ENCODE data around the gene TNFSF12. TPM values are rescaled to one million over a fixed set of nuclear protein-coding genes. Genes with fewer than 3 reads are reported as not detected.
"Not testable (repeated sequence)": the region's sequence is repeated elsewhere in the genome, so short reads cannot be mapped to it uniquely, and the experiment has no call there.

The TNFSF12 gene
- total RNA-seq, 1 donor from 2014 or later = 7.4 TPM

DNA sequence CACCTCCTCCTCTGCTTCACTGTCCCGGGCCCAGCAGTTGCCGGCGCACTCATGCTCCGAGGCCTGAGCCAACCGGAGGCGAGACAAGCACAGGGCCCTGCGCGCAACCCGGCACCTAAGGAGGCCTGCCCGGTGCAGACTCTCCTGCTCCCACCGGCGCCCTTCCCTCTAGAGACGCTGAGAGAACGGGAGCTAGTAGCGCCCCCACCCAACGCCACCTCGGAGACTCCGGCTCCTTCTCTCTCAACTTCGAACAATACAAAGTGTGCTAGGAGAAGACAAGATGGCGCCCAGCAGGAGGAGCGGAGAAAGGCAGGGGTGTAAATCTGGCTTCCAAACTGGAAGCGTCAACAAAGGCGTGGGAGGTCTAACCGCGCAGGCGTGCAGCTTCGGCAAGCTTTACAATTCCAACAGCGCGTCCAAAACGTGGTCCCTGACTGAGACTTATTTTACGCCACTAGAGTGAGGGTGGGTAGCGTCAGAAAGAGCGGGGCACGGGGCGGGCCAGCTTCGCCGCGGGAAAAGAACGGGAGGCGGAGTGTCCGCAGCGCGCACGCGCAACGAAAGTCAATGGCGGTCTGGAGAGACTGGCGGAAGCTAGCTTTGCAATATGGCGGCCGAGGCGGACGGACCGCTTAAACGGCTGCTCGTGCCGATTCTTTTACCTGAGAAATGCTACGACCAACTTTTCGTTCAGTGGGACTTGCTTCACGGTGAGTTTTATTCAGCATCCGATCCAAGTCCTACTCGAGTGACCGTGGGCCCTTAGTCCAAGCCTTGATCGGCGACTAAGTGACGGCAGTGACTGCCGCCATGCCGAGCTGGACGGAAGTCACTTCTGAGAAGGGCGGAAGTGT is 34.6 kb downstream of the TNFSF12 start, which contains the start of gene MPDU1:
MPDU1 (plus strand) TSS at position 600 of the 857 bp plus-strand sequence; CDS start at position 611, 11 bp downstream.
- peak; percentile 98 for DNase-seq (ENCODE audit: low read depth)

DNA sequence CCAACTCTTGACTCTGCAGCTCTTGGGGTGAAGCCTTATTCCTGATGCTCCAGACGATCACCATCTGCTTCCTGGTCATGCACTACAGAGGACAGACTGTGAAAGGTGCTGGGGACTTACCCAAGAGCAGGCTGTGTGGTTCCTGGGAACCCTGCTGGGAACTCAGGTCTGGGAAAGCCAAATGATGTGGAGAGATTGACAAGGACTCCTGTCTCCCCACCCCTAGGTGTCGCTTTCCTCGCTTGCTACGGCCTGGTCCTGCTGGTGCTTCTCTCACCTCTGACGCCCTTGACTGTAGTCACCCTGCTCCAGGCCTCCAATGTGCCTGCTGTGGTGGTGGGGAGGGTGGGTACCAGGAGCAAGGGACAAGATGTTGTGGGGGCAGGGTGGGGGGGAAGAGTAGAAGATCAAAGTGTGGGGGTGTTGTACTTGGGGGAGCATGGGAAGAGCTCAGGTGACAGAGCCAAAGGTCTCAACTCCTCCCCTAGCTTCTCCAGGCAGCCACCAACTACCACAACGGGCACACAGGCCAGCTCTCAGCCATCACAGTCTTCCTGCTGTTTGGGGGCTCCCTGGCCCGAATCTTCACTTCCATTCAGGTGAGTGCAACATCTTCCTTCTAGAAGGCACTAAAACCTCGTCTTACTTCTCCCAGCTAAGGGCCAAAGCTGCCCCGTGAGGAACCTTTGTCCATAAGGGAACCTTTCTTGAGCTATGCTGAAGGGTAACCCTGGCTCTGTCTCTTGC is 38.0 kb downstream of the TNFSF12 start:
- peak; percentile 80 for DNase-seq (ENCODE audit: low read depth)

DNA sequence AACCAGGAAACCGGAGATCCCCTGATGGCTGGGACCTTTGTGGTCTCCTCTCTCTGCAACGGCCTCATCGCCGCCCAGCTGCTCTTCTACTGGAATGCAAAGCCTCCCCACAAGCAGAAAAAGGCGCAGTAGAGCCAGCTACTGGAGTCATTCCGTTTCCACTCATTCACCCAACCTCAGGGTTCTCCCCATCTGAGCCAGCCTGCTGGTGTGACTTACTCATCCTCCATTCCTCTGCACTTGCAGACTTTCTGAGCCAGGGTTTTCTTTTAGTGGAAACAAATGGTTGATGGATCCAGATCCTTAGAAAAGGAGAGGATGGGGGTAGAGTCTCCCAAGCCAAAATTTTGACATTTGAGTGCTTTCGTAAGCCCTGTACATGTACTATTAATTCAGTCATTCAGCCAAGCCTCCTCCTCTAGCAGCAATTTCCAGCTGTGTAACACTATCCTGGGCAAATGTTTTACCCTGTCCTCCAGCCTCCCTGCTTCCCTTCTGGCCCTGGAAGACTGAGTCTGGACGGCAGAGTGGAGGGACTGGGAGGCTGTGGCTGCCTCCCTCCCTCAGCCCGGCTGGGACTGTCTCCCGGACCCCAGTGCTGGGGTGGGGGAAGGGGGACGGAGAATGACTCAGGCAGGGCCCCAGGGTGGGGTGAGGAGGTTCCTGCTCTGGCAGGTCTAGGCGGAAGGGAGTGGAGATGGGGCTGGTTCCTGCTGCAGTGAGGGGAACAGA is 38.7 kb downstream of the TNFSF12 start:
- DNase-seq (ENCODE audit: low read depth) = peak; percentile 98

DNA sequence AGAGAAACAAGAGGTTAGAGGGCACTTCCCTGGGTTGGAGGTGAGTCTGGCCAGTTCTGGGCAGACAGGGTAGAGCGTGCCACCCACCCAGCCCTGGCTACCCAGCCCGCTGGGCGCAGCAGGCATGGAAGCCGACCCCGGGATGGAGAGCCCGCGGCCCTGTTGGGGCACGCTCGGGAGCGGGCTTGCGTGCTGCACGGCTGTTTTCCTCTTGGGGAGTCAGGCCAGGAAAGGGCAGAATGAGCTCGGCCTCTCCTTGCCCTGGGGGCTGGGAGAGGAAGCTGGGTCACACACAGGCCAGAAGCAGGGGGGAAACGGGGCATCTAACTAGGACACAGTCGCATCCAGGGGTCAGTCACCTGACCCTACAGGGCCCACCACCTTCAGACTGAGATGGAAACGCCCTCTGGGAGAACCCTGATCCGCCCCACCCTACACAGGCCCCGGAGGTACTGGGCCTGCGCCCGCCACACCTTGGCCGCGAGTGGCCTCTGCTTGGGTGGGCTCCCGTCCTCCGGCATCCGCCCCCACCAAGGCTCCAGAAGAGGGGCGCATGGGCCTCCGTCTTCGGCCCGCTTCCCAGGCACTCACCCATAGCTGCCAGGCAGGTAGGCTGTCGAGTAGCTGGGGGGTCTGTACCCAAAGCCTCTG is 39.8 kb downstream of the TNFSF12 start:
- DNase-seq (ENCODE audit: low read depth) = no peak

DNA sequence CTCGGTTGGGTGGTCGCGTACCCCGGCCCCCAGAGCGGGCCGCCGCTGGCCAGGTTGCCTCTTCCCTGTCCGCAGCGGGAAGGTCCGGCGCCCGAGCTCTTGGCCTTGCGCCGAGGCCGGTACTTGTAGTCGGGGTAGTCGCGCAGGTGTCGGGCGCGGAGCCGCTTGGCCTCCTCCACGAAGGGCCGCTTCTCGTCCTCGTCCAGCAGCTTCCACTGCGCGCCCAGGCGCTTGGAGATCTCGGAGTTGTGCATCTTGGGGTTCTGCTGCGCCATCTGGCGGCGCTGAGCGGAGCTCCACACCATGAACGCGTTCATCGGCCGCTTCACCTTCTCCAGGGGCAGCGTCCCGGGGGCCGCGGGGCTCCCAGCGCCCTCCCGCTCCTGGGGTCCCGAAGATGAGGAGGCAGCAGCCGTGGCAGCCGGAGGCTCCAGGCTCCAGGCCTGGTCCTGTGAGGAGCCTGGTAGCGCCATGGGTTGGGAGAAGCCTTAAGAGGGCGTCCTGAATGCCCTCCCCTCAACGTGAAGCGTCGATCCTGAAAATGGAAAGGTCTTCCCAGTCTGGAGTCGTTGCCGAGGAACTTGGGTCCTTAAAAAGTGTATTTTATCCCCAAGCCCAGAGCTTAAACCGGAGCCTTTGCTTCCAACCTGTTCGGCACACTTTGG is 40.5 kb downstream of the TNFSF12 start:
- peak; percentile 89 for DNase-seq (ENCODE audit: low read depth)

DNA sequence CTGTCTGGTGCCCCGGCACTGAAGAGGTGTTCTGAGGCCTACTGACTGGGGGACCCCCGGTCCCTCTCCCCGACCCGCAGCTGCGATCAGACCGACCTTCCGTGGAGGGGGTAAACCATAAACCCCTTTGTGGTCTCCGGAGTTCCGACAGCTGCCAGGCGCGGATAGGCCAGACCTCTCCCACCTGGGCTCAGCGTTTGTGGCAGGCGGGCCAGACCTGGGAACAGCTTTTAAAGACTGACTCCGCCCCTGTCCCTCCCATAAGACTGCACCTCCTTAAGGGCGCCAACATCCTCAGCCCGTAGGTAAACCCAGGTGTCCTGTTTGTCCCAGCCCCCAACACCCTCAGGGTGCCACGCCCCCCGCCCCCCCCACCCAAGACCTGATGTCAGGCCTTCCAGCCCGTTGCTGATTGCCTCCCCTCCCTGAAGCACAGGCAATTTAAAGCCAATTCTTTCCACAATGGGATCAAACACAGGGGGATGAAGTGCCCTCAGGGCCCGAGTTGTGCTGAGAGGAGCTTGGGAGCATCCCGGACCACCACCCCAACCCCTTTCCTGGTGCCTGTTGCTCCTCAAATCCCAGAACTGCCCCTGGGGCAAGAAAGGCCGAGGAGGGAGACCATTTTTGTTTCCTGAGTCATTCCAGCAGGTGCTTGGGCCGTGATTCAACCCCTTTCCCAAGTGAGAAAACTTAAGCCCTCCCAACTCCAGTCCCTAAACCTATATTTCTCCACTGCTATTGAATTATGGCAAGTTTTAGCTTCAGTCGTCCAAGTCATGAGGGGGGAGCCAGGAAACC is 41.2 kb downstream of the TNFSF12 start, which contains the start of gene SOX15:
SOX15 (minus strand) TSS at position 204 of the 801 bp plus-strand sequence. CDS start 418 bp downstream, outside the sequence.
- peak; percentile 67 for DNase-seq (ENCODE audit: low read depth)

DNA sequence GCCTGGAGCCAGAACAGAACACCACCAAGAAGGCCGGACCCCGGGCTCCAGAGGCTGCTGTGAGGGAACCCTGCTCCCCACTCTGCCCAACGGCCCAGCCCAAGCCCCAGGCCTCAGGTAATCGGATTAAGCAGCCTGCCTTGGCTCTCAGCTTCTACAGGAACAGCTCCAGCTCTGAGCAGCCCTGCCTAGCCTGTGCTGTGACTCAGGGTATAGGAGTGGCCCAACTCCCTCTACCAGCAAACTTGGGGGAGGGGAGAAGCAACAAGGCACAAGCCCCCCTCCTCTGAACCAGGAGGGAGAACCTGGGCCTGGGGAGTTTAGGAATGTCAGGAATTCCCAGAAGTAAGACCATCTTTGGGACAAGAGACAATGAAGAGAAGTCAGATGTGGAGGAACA is 41.9 kb downstream of the TNFSF12 start:
- DNase-seq (ENCODE audit: low read depth) = peak; percentile 81

DNA sequence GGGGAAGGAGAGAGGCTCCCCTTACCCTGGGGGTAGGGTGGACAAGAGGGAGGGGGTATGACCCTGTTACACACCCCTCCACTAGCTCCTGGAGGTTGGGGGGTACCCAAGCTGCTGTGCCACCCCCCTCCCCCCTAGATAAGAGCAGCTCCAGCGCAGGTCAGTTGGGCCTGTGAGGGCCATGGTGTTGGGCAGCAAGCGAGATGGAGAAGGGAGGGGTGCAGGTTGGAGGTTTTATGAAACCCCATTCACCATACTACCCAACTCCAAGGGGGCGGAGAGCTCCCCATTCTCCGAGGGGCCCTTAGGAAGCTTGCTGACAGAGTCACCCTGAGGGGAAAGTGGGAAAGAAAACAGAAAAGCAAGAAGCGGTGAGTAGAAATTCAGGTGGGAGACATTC is 42.7 kb downstream of the TNFSF12 start:
- DNase-seq (ENCODE audit: low read depth) = no peak

DNA sequence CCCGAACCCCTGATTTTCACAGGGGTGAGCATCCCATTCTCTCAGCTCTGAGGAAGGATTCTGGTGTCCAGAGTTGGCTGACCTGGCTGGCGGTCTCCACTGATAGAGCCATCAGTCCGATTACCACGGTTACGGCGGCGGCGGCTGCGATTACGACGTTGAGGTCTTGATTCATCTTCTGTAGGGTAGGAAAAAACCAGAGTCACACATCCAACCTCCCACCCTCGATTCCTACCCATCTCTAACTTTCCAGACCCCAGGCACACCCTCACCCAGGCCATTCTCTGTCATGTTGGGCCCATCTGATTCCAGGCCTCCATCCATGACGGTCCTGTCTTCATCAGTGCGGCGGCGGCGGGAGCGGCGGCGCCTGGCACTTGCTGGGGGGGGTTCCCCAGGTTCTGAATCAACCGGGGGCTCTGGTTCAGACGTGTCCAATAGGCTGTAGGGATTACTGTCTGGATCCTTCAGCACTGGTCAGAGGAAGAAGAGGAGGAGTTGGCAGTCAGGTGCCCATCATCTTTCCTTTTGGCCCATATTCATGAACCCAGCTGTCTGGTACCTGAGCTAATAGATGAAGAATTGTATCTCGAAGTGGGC is 43.7 kb downstream of the TNFSF12 start:
- no peak for DNase-seq (ENCODE audit: low read depth)

DNA sequence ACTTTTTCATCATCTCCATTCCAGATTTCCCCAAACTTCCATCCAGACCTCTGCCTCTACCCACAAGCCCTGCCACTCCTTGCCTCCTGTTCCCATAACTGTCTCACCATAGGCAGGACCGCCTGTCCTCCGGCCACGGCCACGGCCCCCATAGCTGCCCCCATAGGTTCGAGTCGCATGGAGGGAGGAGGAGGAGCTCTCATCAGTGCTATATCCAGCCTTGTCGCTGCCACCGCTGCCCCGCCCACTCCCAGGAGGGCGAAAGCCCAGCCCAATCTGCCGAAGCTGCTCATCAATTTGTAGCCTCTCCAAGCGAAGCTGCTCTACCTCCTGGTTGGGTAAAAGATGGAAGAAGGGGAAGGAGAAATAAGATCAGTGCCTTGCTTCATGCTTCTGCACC is 44.4 kb downstream of the TNFSF12 start:
- no peak for DNase-seq (ENCODE audit: low read depth)

DNA sequence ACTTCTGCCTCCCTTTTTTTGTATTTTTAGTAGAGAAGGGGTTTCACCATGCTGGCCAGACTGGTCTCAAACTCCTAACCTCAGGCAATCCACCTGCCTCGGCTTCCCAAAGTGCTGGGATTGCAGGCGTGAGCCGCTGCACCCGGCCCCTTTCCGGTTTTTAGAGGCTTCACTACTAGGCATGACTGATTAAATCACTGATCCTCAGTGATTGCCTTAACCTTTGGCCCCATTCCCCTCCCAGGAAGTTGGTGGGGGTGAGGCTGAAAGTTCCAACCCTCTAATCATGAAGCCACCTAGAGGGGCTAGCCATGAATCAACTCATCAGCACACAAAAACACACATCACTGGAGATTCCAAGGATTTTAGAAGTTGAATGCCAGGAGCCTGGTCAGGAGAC is 48.7 kb downstream of the TNFSF12 start:
- not testable (repeated sequence) for DNase-seq (ENCODE audit: low read depth)

DNA sequence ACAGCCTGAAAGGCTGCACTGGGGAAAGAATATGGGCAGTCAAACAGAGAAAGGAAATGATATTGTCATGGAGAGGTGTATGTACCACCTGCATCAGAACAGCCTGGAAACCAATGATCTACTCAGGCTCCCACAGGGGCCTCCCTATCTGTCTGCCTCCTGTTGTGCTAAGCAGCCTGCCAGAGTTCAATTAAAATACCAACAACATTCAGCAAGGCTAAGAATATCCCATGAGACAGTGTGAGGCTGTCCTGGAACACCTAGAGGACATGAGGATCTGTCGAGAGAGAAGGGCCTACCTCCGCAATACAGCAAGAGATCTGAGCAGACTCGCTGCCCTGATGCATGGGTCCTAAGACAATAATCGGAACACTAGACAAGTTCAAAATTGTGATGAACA is 57.4 kb downstream of the TNFSF12 start:
- peak; percentile 51 for DNase-seq (ENCODE audit: low read depth)

Other genes with a start within 250 kb of the TNFSF12 start
- 510 and 518 TPM in 2 replicates for gene EIF5A, start 241.4 kb upstream of the TNFSF12 start, total RNA-seq
- gene GPS2, start 233.7 kb upstream of the TNFSF12 start, total RNA-seq = 92.2 and 95.8 TPM in 2 replicates
- gene NEURL4, start 219.7 kb upstream of the TNFSF12 start, total RNA-seq = 19.5 and 22.3 TPM in 2 replicates
- gene ACAP1, start 212.5 kb upstream of the TNFSF12 start, total RNA-seq = not detected in 2 replicates
- gene KCTD11, start 196.9 kb upstream of the TNFSF12 start, total RNA-seq = 10.0 and 10.1 TPM in 2 replicates
- not detected in 2 replicates for gene TMEM95, start 193.9 kb upstream of the TNFSF12 start, total RNA-seq
- gene TNK1, start 168.0 kb upstream of the TNFSF12 start, total RNA-seq = not detected in 2 replicates
- 15.1 and 22.3 TPM in 2 replicates for gene PLSCR3, start 154.5 kb upstream of the TNFSF12 start, total RNA-seq
- 69.6 and 76.5 TPM in 2 replicates for gene TMEM256, start 145.0 kb upstream of the TNFSF12 start, total RNA-seq
- 5.7 and 7.2 TPM in 2 replicates for gene NLGN2, start 141.2 kb upstream of the TNFSF12 start, total RNA-seq
- not detected in 2 replicates for gene SPEM1, start 128.7 kb upstream of the TNFSF12 start, total RNA-seq
- not detected in 2 replicates for gene SPEM2, start 123.4 kb upstream of the TNFSF12 start, total RNA-seq
- gene SPEM3, start 120.2 kb upstream of the TNFSF12 start, total RNA-seq = not detected in 2 replicates
- gene TMEM102, start 113.6 kb upstream of the TNFSF12 start, total RNA-seq = 0.13 and 0.21 TPM in 2 replicates
- 41.7 and 89.9 TPM in 2 replicates for gene FGF11, start 109.5 kb upstream of the TNFSF12 start, total RNA-seq
- 213 and 222 TPM in 2 replicates for gene CHRNB1, start 104.0 kb upstream of the TNFSF12 start, total RNA-seq
- gene ZBTB4, start 69.4 kb upstream of the TNFSF12 start, total RNA-seq = 32.8 and 38.0 TPM in 2 replicates
- gene SLC35G6, start 67.6 kb upstream of the TNFSF12 start, total RNA-seq = not detected in 2 replicates
- 41.2 and 47.1 TPM in 2 replicates for gene POLR2A, start 64.7 kb upstream of the TNFSF12 start, total RNA-seq
- 0.11 TPM in 1 of 2 replicates, not detected in the other for gene TNFSF13, start 9.7 kb downstream of the TNFSF12 start, total RNA-seq
- gene SENP3, start 12.9 kb downstream of the TNFSF12 start, total RNA-seq = 93.6 and 114 TPM in 2 replicates
- gene CD68, start 30.6 kb downstream of the TNFSF12 start, total RNA-seq = 7.6 and 9.1 TPM in 2 replicates
- 185 and 199 TPM in 2 replicates for gene MPDU1, start 34.8 kb downstream of the TNFSF12 start, total RNA-seq
- gene SOX15, start 41.0 kb downstream of the TNFSF12 start, total RNA-seq = 4.0 and 10.9 TPM in 2 replicates
- 85.2 and 85.6 TPM in 2 replicates for gene FXR2, start 65.8 kb downstream of the TNFSF12 start, total RNA-seq
- gene SAT2, start 78.8 kb downstream of the TNFSF12 start, total RNA-seq = 69.2 and 73.1 TPM in 2 replicates
- 0.43 and 1.4 TPM in 2 replicates for gene SHBG, start 81.1 kb downstream of the TNFSF12 start, total RNA-seq
- not detected in 2 replicates for gene ATP1B2, start 101.9 kb downstream of the TNFSF12 start, total RNA-seq
- gene TP53, start 138.4 kb downstream of the TNFSF12 start, total RNA-seq = 22.0 and 27.6 TPM in 2 replicates
- 4.4 and 4.5 TPM in 2 replicates for gene WRAP53, start 139.4 kb downstream of the TNFSF12 start, total RNA-seq
- 0.78 and 1.5 TPM in 2 replicates for gene EFNB3, start 156.1 kb downstream of the TNFSF12 start, total RNA-seq
- 0.11 TPM in 1 of 2 replicates, not detected in the other for gene DNAH2, start 168.7 kb downstream of the TNFSF12 start, total RNA-seq

Data from myocyte (in vitro differentiated cells).